Measurements from ENCODE around the gene KRTAP5-1.

KRTAP5-1 gene

GRCh38 chr11:1570531-1570895, 14.6 kb downstream of the KRTAP5-1 start:
- Histone ChIP-seq H3K9me3 (no peaks in the 10 kb centered on the region), H3K4me3 (ENCODE audit: low read depth, low read length) (peak overlapping the region; percentile 59; the same call in 1 of the 2 replicates), H3K4me1 (peaks cover 3% of the 10 kb centered on the region; the same call in 1 of the 2 replicates), H3K27me3 (peaks cover 27% of the 10 kb centered on the region), H3K36me3 (no peaks in the 10 kb centered on the region)
- no peak for DNase-seq
- no peak for TF ChIP-seq CTCF (IDR thresholded peaks at IDR 0.05; ENCODE audit: low read depth, low read length)

GRCh38 chr11:1570001-1570453, 15.1 kb downstream of the KRTAP5-1 start:
- peaks cover 3% of the 10 kb centered on the region; the same call in 1 of the 2 replicates for H3K4me1 ChIP-seq
- peaks cover 27% of the 10 kb centered on the region for H3K27me3 ChIP-seq
- H3K9me3 ChIP-seq = no peaks in the 10 kb centered on the region
- TF ChIP-seq CTCF (IDR thresholded peaks at IDR 0.05; ENCODE audit: low read depth, low read length) = no peak
- no peak for DNase-seq
- H3K4me3 ChIP-seq (ENCODE audit: low read depth, low read length) = no peak overlapping the region
- H3K36me3 ChIP-seq = no peaks in the 10 kb centered on the region

- Histone ChIP-seq H3K36me3 (no peaks in the 10 kb centered on the region), H3K9me3 (no peaks in the 10 kb centered on the region), H3K27me3 (peaks cover 21% of the 10 kb centered on the region), H3K4me3 (ENCODE audit: low read depth, low read length) (no peak overlapping the region), H3K4me1 (peaks cover 7% of the 10 kb centered on the region)
- no peak for TF ChIP-seq CTCF (IDR thresholded peaks at IDR 0.05; ENCODE audit: low read depth, low read length)
- DNase-seq = no peak
These were observed 15.8 kb downstream of the KRTAP5-1 start for GRCh38 chr11:1569251-1569780.

GRCh38 chr11:1568441-1568911, 16.6 kb downstream of the KRTAP5-1 start:
- H3K4me1 ChIP-seq = peaks cover 7% of the 10 kb centered on the region
- no peak for DNase-seq
- peaks cover 13% of the 10 kb centered on the region for H3K27me3 ChIP-seq
- H3K9me3 ChIP-seq = no peaks in the 10 kb centered on the region
- no peak for TF ChIP-seq CTCF (IDR thresholded peaks at IDR 0.05; ENCODE audit: low read depth, low read length)
- H3K4me3 ChIP-seq (ENCODE audit: low read depth, low read length) = no peak overlapping the region
- H3K36me3 ChIP-seq = no peaks in the 10 kb centered on the region

- TF ChIP-seq CTCF (IDR thresholded peaks at IDR 0.05; ENCODE audit: low read depth, low read length) = no peak
- Histone ChIP-seq H3K4me1 (peaks cover 7% of the 10 kb centered on the region), H3K4me3 (ENCODE audit: low read depth, low read length) (no peak overlapping the region), H3K36me3 (no peaks in the 10 kb centered on the region), H3K9me3 (no peaks in the 10 kb centered on the region), H3K27me3 (peaks cover 5% of the 10 kb centered on the region)
- DNase-seq = no peak
These were observed 17.4 kb downstream of the KRTAP5-1 start for GRCh38 chr11:1567721-1568100.

- Histone ChIP-seq H3K27me3 (no peaks in the 10 kb centered on the region; the same call in 1 of the 2 replicates), H3K9me3 (no peaks in the 10 kb centered on the region), H3K4me1 (peaks cover 7% of the 10 kb centered on the region), H3K4me3 (ENCODE audit: low read depth, low read length) (no peak overlapping the region), H3K36me3 (no peaks in the 10 kb centered on the region)
- no peak for TF ChIP-seq CTCF (IDR thresholded peaks at IDR 0.05; ENCODE audit: low read depth, low read length)
- DNase-seq = no peak
These were observed 17.9 kb downstream of the KRTAP5-1 start for GRCh38 chr11:1567052-1567720.
